Tibial nerve (tissue), 4 donors: ENCODE results near the gene CDH22. TPM values are rescaled to one million over a fixed set of nuclear protein-coding genes. Genes with fewer than 3 reads are reported as not detected.

Experiments
- DNase-seq, 2 donors: peaks; one replicate each; pipeline ENCODE4 v3.0.0-alpha.2; 2019; ENCODE audit warnings: low spot score in 2 of 2
- H3K27ac ChIP-seq, 4 donors: fragments of 200-600 bp; sonication (generic) in 3 of 4; one replicate each; pipeline ENCODE4 v1.5.1; 2017 to 2019; ENCODE audit warnings: mild to moderate bottlenecking in 1 of 4
- H3K27me3 ChIP-seq, 2 donors: fragments of 200-600 bp; sonication (generic) in 1 of 2; one replicate each; pipeline versions ENCODE4 v1.5.1 to v1.6.0; 2017 to 2019
- H3K36me3 ChIP-seq, 3 donors: fragments of 200-600 bp; sonication (generic); one replicate each; pipeline ENCODE4 v1.5.1; 2018 to 2019
- H3K4me1 ChIP-seq, 4 donors: fragments of 200-600 bp; sonication (generic) in 3 of 4; one replicate each; pipeline ENCODE4 v1.5.1; 2017 to 2019
- H3K4me3 ChIP-seq, 4 donors: fragments of 200-600 bp; sonication (generic) in 3 of 4; one replicate each; pipeline ENCODE4 v1.5.1; 2017 to 2019; ENCODE audit warnings: mild to moderate bottlenecking in 1 of 4, moderate library complexity in 1 of 4
- H3K9me3 ChIP-seq, 4 donors: fragments of 200-600 bp; sonication (generic) in 3 of 4; one replicate each; pipeline ENCODE4 v1.5.1; 2017 to 2019
- CTCF ChIP-seq, 5 experiments: fragments of 200-600 bp in 3 of 5; fragments of 450-650 bp in 2 of 5; sonication (generic) in 3 of 5; IDR thresholded peaks; one replicate each; pipeline ENCODE4 v1.5.1; 2016 to 2019; ENCODE audit warnings: antibody characterized with exemption in 5 of 5, mild to moderate bottlenecking in 3 of 5, moderate library complexity in 2 of 5
- EP300 ChIP-seq, 2 donors: sonication (generic); formaldehyde crosslinking; IDR thresholded peaks; one replicate each; pipeline ENCODE4 v1.6.1; 2017; ENCODE audit warnings: antibody characterized with exemption in 2 of 2, mild to moderate bottlenecking in 1 of 2
- POLR2A ChIP-seq, 2 donors: fragments of 450-650 bp; IDR thresholded peaks; one replicate each; pipeline ENCODE4 v1.6.1; 2017; ENCODE audit warnings: antibody characterized with exemption in 2 of 2, mild to moderate bottlenecking in 2 of 2, moderate library complexity in 2 of 2
- WGBS, 2 donors: methylation state at CpG; one replicate each; pipeline ENCODE4 v1.1.5; 2018; 5-methylcytosine and 5-hydroxymethylcytosine counted together
- total RNA-seq, 4 donors: library from RNA; depleted of rRNA; stranded (reverse); fragments of >200 nt; gene quantifications; one replicate each; pipeline ENCODE4 v1.1.0, GENCODE V29; 2016

The CDH22 gene
- total RNA-seq, 4 donors from 2014 or later, result 0.20 to 1.0 (median 0.60) TPM; not detected in 1

- peak; percentile 52 to 72 (median 65) for TF ChIP-seq CTCF (IDR thresholded peaks at IDR 0.05)
- TF ChIP-seq POLR2A (IDR thresholded peaks at IDR 0.05), result no peak
- no peak for TF ChIP-seq EP300 (IDR thresholded peaks at IDR 0.05)
- no peak overlapping the region for H3K27ac ChIP-seq
- peak; percentile 55 to 69 for DNase-seq
- H3K36me3 ChIP-seq, result no peaks in the 10 kb centered on the region
- peak overlapping the region in 1 of 4 donors; percentile 6 for H3K4me3 ChIP-seq
- H3K27me3 ChIP-seq, result peaks cover 0 to 54% of the 10 kb centered on the region in 2 donors
- H3K4me1 ChIP-seq, result peaks cover 0 to 6% (median 0%) of the 10 kb centered on the region in 4 donors
- no peaks in the 10 kb centered on the region for H3K9me3 ChIP-seq
- 6 to 10% methylated on average over 14 to 18 of the region's 77 CpGs for WGBS, 2 donors
Observed at GRCh38 chr20:46174469-46175126, 133.7 kb downstream of the CDH22 start.

- Histone ChIP-seq H3K27ac (no peak overlapping the region), H3K9me3 (no peaks in the 10 kb centered on the region), H3K36me3 (no peaks in the 10 kb centered on the region), H3K4me1 (peaks cover 0 to 6% (median 0%) of the 10 kb centered on the region in 4 donors), H3K27me3 (peaks cover 0 to 60% of the 10 kb centered on the region in 2 donors), H3K4me3 (no peak overlapping the region)
- WGBS, 2 donors, result 35 to 38% methylated on average over 16 to 19 of the region's 25 CpGs
- no peak for TF ChIP-seq POLR2A (IDR thresholded peaks at IDR 0.05)
- no peak for TF ChIP-seq CTCF (IDR thresholded peaks at IDR 0.05)
- TF ChIP-seq EP300 (IDR thresholded peaks at IDR 0.05), result no peak
- DNase-seq, result no peak
Observed at GRCh38 chr20:46173652-46174468, 134.4 kb downstream of the CDH22 start.

GRCh38 chr20:46172961-46173536 lies 135.2 kb downstream of the CDH22 start:
- no peak for DNase-seq
- H3K4me3 ChIP-seq, result no peak overlapping the region
- H3K27me3 ChIP-seq, result peaks cover 0 to 60% of the 10 kb centered on the region in 2 donors
- peaks cover 0 to 6% (median 0%) of the 10 kb centered on the region in 4 donors for H3K4me1 ChIP-seq
- no peaks in the 10 kb centered on the region for H3K36me3 ChIP-seq
- TF ChIP-seq EP300 (IDR thresholded peaks at IDR 0.05) (no peak), CTCF (IDR thresholded peaks at IDR 0.05) (no peak), POLR2A (IDR thresholded peaks at IDR 0.05) (no peak)
- no peaks in the 10 kb centered on the region for H3K9me3 ChIP-seq
- no peak overlapping the region for H3K27ac ChIP-seq
- 66 to 75% methylated on average over 3 of the region's 3 CpGs for WGBS, 2 donors

- Histone ChIP-seq H3K4me1 (peaks cover 0 to 6% (median 0%) of the 10 kb centered on the region in 4 donors), H3K36me3 (no peaks in the 10 kb centered on the region), H3K4me3 (no peak overlapping the region), H3K27me3 (peaks cover 0 to 60% of the 10 kb centered on the region in 2 donors), H3K27ac (no peak overlapping the region), H3K9me3 (no peaks in the 10 kb centered on the region)
- DNase-seq, result no peak
- no peak for TF ChIP-seq EP300 (IDR thresholded peaks at IDR 0.05)
- WGBS, 2 donors, result 56 to 57% methylated on average over 6 of the region's 6 CpGs
Observed at GRCh38 chr20:46172455-46172854, 135.8 kb downstream of the CDH22 start.

GRCh38 chr20:46171909-46172308 lies 136.4 kb downstream of the CDH22 start:
- peaks cover 0 to 6% (median 0%) of the 10 kb centered on the region in 4 donors for H3K4me1 ChIP-seq
- H3K4me3 ChIP-seq, result no peak overlapping the region
- no peak overlapping the region for H3K27ac ChIP-seq
- H3K36me3 ChIP-seq, result no peaks in the 10 kb centered on the region
- H3K27me3 ChIP-seq, result peaks cover 0 to 62% of the 10 kb centered on the region in 2 donors
- no peak for DNase-seq
- no peaks in the 10 kb centered on the region for H3K9me3 ChIP-seq
- WGBS, 2 donors, result 54 to 55% methylated on average over 5 of the region's 5 CpGs
- TF ChIP-seq POLR2A (IDR thresholded peaks at IDR 0.05) (no peak), EP300 (IDR thresholded peaks at IDR 0.05) (no peak), CTCF (IDR thresholded peaks at IDR 0.05) (no peak)
